Neutrophil (primary cell): ENCODE measurements around the gene ZNF598.

Source experiments
- H3K27ac ChIP-seq: fragments of 200-600 bp; sonication (generic); 2 replicates; pipeline ENCODE4 v1.5.1; 2016; ENCODE audit warnings: mild to moderate bottlenecking, moderate library complexity
- H3K27me3 ChIP-seq: fragments of 200-600 bp; sonication (generic); 2 replicates; pipeline ENCODE4 v1.6.0; 2016; ENCODE audit warnings: mild to moderate bottlenecking
- H3K36me3 ChIP-seq: fragments of 200-600 bp; sonication (generic); 2 replicates; pipeline ENCODE4 v1.5.1; 2017
- H3K4me1 ChIP-seq, 2 experiments: fragments of 200-600 bp in 1 of 2; sonication (generic) in 1 of 2; 1 replicate in 1 of 2; 2 replicates in 1 of 2; pipeline versions ENCODE4 v1.5.1 to v1.6.1; 2013 to 2016; ENCODE audit warnings: low read depth in 1 of 2, low read length in 1 of 2, mild to moderate bottlenecking in 1 of 2, moderate library complexity in 1 of 2; ENCODE audit not compliant: control insufficient read depth in 1 of 2, insufficient read depth in 1 of 2
- H3K4me3 ChIP-seq, 2 experiments: fragments of 200-600 bp in 1 of 2; sonication (generic) in 1 of 2; 1 replicate in 1 of 2; 2 replicates in 1 of 2; pipeline ENCODE4 v1.5.1; 2013 to 2016; ENCODE audit warnings: low read depth in 1 of 2, low read length in 1 of 2, mild to moderate bottlenecking in 1 of 2, moderate library complexity in 1 of 2
- H3K9me3 ChIP-seq: fragments of 200-600 bp; sonication (generic); 2 replicates; pipeline ENCODE4 v1.5.1; 2016
- CTCF ChIP-seq: fragments of 200-600 bp; sonication (generic); IDR thresholded peaks from 2 replicates; pipeline ENCODE4 v1.5.1; 2016; ENCODE audit warnings: antibody characterized with exemption

ZNF598 gene

GRCh38 chr16:2047330-2048115 is 37.9 kb upstream of the ZNF598 start, which contains the start of the genes NTHL1 and TSC2:
Gene NTHL1, minus strand, starts transcription at chr16:2047834. Its CDS starts 11 bp downstream, at chr16:2047823.
Gene TSC2, plus strand, starts transcription at chr16:2047985. Its CDS starts 631 bp downstream, at chr16:2048616.
- H3K4me3 ChIP-seq, result peak within 1 kb of the TSS; percentile 86 to 89
- H3K9me3 ChIP-seq, result no peaks in the 10 kb centered on the region
- H3K36me3 ChIP-seq, result peaks cover 25% of the 10 kb centered on the region
- H3K27ac ChIP-seq, result peak within 1 kb of the TSS; percentile 66
- peaks cover 13 to 17% of the 10 kb centered on the region in 2 experiments for H3K4me1 ChIP-seq
- TF ChIP-seq CTCF, result peak; percentile 77
- H3K27me3 ChIP-seq, result peaks cover 14% of the 10 kb centered on the region

- peaks cover 13 to 17% of the 10 kb centered on the region in 2 experiments for H3K4me1 ChIP-seq
- no peak for TF ChIP-seq CTCF
- H3K36me3 ChIP-seq, result peaks cover 19% of the 10 kb centered on the region
- no peaks in the 10 kb centered on the region for H3K9me3 ChIP-seq
- peak overlapping the region; percentile 86 to 89 for H3K4me3 ChIP-seq
- H3K27me3 ChIP-seq, result peaks cover 14% of the 10 kb centered on the region
- no peak overlapping the region for H3K27ac ChIP-seq
Observed at GRCh38 chr16:2046893-2047329, 37.3 kb upstream of the ZNF598 start.

- Histone ChIP-seq H3K36me3 (peaks cover 13% of the 10 kb centered on the region), H3K4me3 (no peak overlapping the region), H3K9me3 (no peaks in the 10 kb centered on the region), H3K27ac (no peak overlapping the region), H3K4me1 (peaks cover 13 to 17% of the 10 kb centered on the region in 2 experiments), H3K27me3 (peaks cover 14% of the 10 kb centered on the region)
- no peak for TF ChIP-seq CTCF
Observed at GRCh38 chr16:2045965-2046892, 36.6 kb upstream of the ZNF598 start.

GRCh38 chr16:2044541-2044940 is 34.9 kb upstream of the ZNF598 start:
- TF ChIP-seq CTCF, result no peak
- H3K27me3 ChIP-seq, result peaks cover 14% of the 10 kb centered on the region
- H3K36me3 ChIP-seq, result no peaks in the 10 kb centered on the region
- H3K4me3 ChIP-seq, result no peak overlapping the region
- no peaks in the 10 kb centered on the region for H3K9me3 ChIP-seq
- peaks cover 13 to 17% of the 10 kb centered on the region in 2 experiments for H3K4me1 ChIP-seq
- no peak overlapping the region for H3K27ac ChIP-seq

- H3K4me1 ChIP-seq, result peaks cover 13 to 15% of the 10 kb centered on the region in 2 experiments
- no peak for TF ChIP-seq CTCF
- no peak overlapping the region for H3K4me3 ChIP-seq
- H3K36me3 ChIP-seq, result no peaks in the 10 kb centered on the region
- no peaks in the 10 kb centered on the region for H3K9me3 ChIP-seq
- peaks cover 14% of the 10 kb centered on the region for H3K27me3 ChIP-seq
- H3K27ac ChIP-seq, result no peak overlapping the region
Observed at GRCh38 chr16:2043667-2044451, 34.2 kb upstream of the ZNF598 start.
